Measurements from ENCODE around the gene TEAD1.

The TEAD1 gene

GRCh38 chr11:12673924-12674570 is at the start of gene TEAD1:
Gene TEAD1 (plus strand): TSS chr11:12674421.
- peak; percentile 97 for DNase-seq (ENCODE audit: low spot score)

GRCh38 chr11:12624595-12624994 is 49.6 kb upstream of the TEAD1 start:
- DNase-seq (ENCODE audit: low spot score): no peak

- DNase-seq (ENCODE audit: low spot score): no peak
These were observed 48.7 kb upstream of the TEAD1 start for GRCh38 chr11:12625438-12626071.

- no peak for DNase-seq (ENCODE audit: low spot score)
These were observed 47.6 kb upstream of the TEAD1 start for GRCh38 chr11:12626616-12627015.

- no peak for DNase-seq (ENCODE audit: low spot score)
These were observed 45.9 kb upstream of the TEAD1 start for GRCh38 chr11:12628314-12628713.

GRCh38 chr11:12629601-12630313 is 44.5 kb upstream of the TEAD1 start:
- no peak for DNase-seq (ENCODE audit: low spot score)

GRCh38 chr11:12631651-12632050 is 42.6 kb upstream of the TEAD1 start:
- DNase-seq (ENCODE audit: low spot score): no peak

GRCh38 chr11:12634329-12634728 is 39.9 kb upstream of the TEAD1 start:
- no peak for DNase-seq (ENCODE audit: low spot score)

- DNase-seq (ENCODE audit: low spot score): no peak
These were observed 37.3 kb upstream of the TEAD1 start for GRCh38 chr11:12636871-12637410.

GRCh38 chr11:12639388-12639787 is 34.8 kb upstream of the TEAD1 start:
- DNase-seq (ENCODE audit: low spot score): no peak

GRCh38 chr11:12640355-12640754 is 33.9 kb upstream of the TEAD1 start:
- DNase-seq (ENCODE audit: low spot score): no peak

GRCh38 chr11:12640926-12641849 is 33.0 kb upstream of the TEAD1 start:
- DNase-seq (ENCODE audit: low spot score): no peak

GRCh38 chr11:12642040-12642439 is 32.2 kb upstream of the TEAD1 start:
- DNase-seq (ENCODE audit: low spot score): no peak

- no peak for DNase-seq (ENCODE audit: low spot score)
These were observed 31.3 kb upstream of the TEAD1 start for GRCh38 chr11:12642806-12643428.

- no peak for DNase-seq (ENCODE audit: low spot score)
These were observed 27.7 kb upstream of the TEAD1 start for GRCh38 chr11:12646478-12646877.

- DNase-seq (ENCODE audit: low spot score): no peak
These were observed 20.5 kb upstream of the TEAD1 start for GRCh38 chr11:12653729-12654128.

GRCh38 chr11:12655842-12656241 is 18.4 kb upstream of the TEAD1 start:
- DNase-seq (ENCODE audit: low spot score): no peak

- no peak for DNase-seq (ENCODE audit: low spot score)
These were observed 16.9 kb upstream of the TEAD1 start for GRCh38 chr11:12657336-12657735.

GRCh38 chr11:12657981-12658380 is 16.2 kb upstream of the TEAD1 start:
- DNase-seq (ENCODE audit: low spot score): no peak

GRCh38 chr11:12662101-12662689 is 12.0 kb upstream of the TEAD1 start:
- no peak for DNase-seq (ENCODE audit: low spot score)

GRCh38 chr11:12664385-12664784 is 9.8 kb upstream of the TEAD1 start:
- no peak for DNase-seq (ENCODE audit: low spot score)

All from Ammon's horn (tissue), 1 donor.